Measurements from ENCODE around the gene IL10RB.
"Not testable (repeated sequence)": the region's sequence is repeated elsewhere in the genome, so short reads cannot be mapped to it uniquely, and the experiment has no call there.

Gene IL10RB

GRCh38 chr21:33313183-33313582, 47.0 kb downstream of the IL10RB start:
- TF ChIP-seq CTCF (IDR thresholded peaks at IDR 0.05; ENCODE audit: extremely low read depth, insufficient read depth, missing control alignments), result no peak

GRCh38 chr21:33313611-33314010, 47.4 kb downstream of the IL10RB start:
- in situ Hi-C loops (cut with MboI; ENCODE audit: low pct_unique_long_range_greater_than_20kb, low sequenced_read_pairs, unreplicated experiment), result no loop called here
- no peak for TF ChIP-seq CTCF (IDR thresholded peaks at IDR 0.05; ENCODE audit: extremely low read depth, insufficient read depth, missing control alignments)
- DNase-seq (ENCODE audit: low spot score), result no peak

More at GRCh38 chr21:33313183-33313582, 47.0 kb downstream of the IL10RB start:
- DNase-seq (ENCODE audit: low spot score), result no peak
- in situ Hi-C loops (cut with MboI; ENCODE audit: low pct_unique_long_range_greater_than_20kb, low sequenced_read_pairs, unreplicated experiment), result no loop called here

- in situ Hi-C loops (cut with MboI; ENCODE audit: low pct_unique_long_range_greater_than_20kb, low sequenced_read_pairs, unreplicated experiment), result no loop called here
- DNase-seq (ENCODE audit: low spot score), result no peak
- TF ChIP-seq CTCF (IDR thresholded peaks at IDR 0.05; ENCODE audit: extremely low read depth, insufficient read depth, missing control alignments), result no peak
These were observed 47.9 kb downstream of the IL10RB start for GRCh38 chr21:33314111-33314510.

DNA sequence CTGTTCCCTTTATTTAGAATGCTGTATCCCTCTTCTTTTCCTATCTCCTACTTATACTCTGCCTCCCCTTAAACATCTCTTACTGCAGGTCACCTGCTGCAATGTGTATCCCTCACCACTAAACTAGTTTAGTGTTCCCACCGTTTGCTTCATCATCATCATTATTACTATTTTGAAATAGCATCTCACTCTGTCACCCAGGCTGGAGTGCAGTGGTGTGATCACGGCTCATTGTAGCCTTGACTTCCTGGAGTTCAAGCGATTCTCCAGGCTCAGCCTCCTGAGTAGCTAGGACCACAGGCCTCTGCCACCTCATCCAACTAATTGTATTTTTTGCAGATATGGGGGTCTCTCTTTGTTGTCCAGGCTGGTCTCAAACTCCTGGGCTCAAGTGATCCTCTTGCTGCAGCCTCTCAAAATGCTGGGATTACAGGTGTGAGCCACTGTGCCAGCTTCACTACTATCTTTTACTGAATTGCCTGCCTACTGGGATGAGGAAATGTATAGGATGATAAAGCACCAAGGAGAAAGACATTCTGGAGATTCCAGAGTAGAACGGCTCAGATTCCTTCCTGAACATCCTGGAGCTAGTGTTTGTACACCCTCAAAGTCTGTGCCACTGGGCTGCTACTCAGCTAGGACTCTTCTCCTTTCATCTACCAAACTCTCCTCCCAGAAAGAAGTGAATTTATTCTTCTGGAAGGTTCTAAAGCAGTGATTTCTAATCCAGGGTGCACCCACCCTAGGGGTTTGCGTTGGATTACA, 50.0 kb downstream of the IL10RB start:
- in situ Hi-C loops (cut with MboI; ENCODE audit: low pct_unique_long_range_greater_than_20kb, low sequenced_read_pairs, unreplicated experiment), result no loop called here

GRCh38 chr21:33317145-33317544, 51.0 kb downstream of the IL10RB start:
- no peak for TF ChIP-seq CTCF (IDR thresholded peaks at IDR 0.05; ENCODE audit: extremely low read depth, insufficient read depth, missing control alignments)
- DNase-seq (ENCODE audit: low spot score), result no peak
- in situ Hi-C loops (cut with MboI; ENCODE audit: low pct_unique_long_range_greater_than_20kb, low sequenced_read_pairs, unreplicated experiment), result no loop called here

More for the DNA sequence above, 50.0 kb downstream of the IL10RB start:
- TF ChIP-seq CTCF (IDR thresholded peaks at IDR 0.05; ENCODE audit: extremely low read depth, insufficient read depth, missing control alignments), result no peak
- no peak for DNase-seq (ENCODE audit: low spot score)

DNA sequence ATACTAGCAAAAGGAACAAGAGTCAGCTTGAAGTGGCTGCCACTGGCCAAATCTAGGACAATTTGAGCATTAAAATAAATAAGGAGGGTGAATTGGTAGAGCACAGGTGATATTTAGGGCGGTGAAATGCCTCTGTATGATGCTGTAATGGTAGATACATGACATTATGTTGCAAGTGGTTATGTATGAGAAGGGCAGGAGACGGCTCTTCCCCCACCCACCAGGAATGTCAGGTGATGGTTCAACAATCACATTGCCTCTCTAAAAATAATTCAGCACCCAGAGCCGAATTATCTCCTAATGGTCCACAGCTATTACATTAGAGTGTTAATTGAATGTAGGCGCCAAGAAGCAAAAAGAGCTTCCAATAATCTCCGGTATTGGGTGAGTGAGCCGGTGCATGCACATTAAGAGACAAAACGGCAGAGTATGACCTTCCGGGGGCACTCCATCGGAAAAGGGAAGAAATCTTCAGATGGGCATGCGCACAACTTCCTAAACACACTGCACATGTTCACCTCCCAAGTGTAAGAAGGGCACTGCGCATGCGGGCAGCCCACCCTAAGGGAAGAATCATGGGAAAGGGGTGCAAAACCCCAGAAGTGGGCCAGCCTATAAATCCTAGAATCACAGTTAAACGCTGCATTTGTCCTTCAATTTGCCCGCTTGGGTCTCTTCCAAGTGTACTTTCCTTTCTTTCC, 51.8 kb downstream of the IL10RB start:
- in situ Hi-C loops (cut with MboI; ENCODE audit: low pct_unique_long_range_greater_than_20kb, low sequenced_read_pairs, unreplicated experiment), result no loop called here
- DNase-seq (ENCODE audit: low spot score), result no peak
- TF ChIP-seq CTCF (IDR thresholded peaks at IDR 0.05; ENCODE audit: extremely low read depth, insufficient read depth, missing control alignments), result no peak

- in situ Hi-C loops (cut with MboI; ENCODE audit: low pct_unique_long_range_greater_than_20kb, low sequenced_read_pairs, unreplicated experiment); DNase-seq (ENCODE audit: low spot score): not testable (repeated sequence)
These were observed 54.8 kb downstream of the IL10RB start for GRCh38 chr21:33321005-33321404.

DNA sequence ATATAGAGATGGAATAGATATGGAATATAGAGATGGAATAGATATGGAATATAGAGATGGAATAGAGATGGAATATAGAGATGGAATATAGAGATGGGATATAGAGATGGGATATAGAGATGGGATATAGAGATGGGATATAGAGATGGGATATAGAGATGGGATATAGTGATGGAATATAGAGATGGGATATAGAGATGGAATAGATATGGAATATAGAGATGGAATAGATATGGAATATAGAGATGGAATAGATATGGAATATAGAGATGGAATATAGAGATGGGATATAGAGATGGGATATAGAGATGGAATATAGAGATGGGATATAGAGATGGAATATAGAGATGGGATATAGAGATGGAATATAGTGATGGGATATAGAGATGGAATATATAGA, 57.4 kb downstream of the IL10RB start:
- in situ Hi-C loops (cut with MboI; ENCODE audit: low pct_unique_long_range_greater_than_20kb, low sequenced_read_pairs, unreplicated experiment); DNase-seq (ENCODE audit: low spot score): not testable (repeated sequence)
